Activated CD4-positive, alpha-beta T cell treated with anti-CD3 and anti-CD28 coated beads for 48 hours (primary cell): ENCODE data around the gene CENPP.

Source experiments
- DNase-seq: peaks from one replicate; pipeline ENCODE4 v3.0.0-alpha.2; 2020

The CENPP gene

DNA sequence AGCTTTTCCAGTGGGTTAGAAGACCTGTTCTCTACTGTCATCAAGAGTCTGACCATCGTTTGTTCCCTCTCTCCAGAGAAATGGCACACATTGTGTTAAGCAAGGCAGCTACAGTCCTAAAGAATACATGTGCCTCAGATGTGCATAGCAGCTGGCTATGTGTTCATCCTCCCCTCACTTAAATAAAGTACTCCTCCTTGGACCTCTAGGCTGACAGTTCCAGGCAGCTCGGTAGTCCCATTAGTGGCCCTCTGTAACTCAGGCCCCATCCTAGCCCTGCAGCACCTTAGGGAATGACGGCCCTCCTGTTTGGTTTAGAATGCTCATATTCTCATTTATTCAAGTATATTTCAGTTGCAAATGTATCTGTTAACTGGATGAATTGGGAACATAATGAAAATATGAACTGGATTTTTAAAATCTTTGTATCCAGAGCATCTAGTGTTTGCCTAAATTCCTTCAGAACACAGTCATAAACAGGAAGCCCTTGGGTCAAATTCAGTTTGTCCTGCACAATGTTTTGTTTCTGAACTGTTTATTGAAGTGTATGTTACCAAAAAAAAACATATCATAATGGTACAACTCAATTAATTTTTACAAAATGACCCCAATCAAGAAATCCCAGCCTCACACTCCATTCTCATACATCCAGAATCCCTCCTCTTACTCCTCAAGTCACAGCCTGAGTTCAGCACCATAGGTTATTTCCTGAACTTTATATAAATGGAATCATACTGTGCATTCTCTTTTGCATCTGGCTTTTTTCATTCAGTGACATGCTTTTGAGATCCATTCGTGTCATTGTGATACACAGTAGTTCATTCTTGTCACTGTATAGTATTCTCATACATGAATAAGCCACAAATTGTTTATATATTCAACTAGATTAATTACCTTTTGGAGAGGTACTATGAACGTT lies 158.1 kb downstream of the CENPP start:
- no peak for DNase-seq

DNA sequence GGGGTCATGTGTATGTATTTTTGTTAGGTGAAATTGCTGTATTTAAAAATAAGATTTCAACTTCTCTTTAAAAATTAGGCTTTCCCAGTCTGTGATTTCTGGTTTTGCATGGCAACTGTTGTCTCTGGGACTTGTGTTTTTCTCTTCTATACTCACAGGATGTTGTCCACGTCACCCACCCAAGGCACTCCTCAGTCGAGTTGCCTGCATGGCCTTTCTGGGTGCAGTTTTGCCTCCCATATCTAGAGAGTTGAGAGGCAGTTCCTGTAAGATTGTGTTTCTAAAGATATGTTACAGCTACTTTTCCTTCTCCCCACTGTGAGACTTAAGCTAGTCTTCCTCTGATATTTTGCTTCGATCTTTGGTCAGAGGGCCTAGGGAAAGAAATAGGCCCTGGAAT lies 158.8 kb downstream of the CENPP start:
- no peak for DNase-seq

DNA sequence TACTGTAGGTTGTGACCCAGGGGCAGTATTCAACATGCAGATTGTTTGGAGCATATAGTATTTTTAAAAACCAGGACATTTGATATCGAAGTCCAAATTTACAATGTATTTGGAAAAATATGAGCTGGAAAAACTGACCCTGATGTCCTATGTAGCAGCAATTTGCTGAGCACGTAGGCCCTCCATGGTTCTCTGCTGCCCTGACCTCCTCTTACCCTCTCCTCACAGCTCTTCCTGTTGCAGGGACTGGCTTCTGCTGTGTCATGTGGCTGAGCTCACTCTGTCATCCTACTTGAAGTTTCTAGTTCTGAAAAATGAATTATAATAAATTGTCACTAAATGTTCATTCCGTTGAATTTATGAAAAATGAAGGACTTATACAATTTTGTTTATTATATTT lies 160.6 kb downstream of the CENPP start:
- no peak for DNase-seq

GRCh38 chr9:92488681-92489550 lies 163.2 kb downstream of the CENPP start:
- DNase-seq: no peak

DNA sequence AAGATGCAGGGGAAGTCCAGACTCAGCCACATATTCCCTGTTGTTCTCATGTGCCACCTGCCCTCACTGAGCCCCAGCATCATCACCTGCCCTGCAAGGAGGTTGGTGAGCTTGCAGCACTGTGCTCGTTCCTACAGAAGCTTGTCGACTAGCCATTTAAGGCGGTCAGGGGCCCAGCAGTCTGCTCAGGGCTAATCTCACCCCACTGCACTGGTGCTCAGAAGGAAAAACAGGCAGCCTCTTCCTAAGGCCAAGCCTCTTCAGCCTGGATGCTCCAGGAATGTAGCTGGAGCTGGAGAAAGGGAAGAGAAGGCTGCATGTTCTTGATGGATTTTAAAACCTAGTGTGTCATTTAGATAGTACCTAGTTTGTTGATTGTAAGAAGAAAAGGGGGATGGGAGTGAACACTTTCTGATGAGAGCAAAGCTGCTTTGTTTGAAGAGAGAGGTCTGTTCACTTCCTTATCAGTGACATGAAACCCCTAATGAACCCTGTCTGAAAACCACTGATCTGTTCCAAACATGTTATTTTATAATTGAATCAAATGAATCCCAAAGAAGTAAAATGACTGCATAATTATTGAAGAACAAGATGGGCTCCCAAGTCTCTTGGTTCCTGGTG lies 167.1 kb downstream of the CENPP start:
- DNase-seq: no peak

- DNase-seq: no peak
Observed at GRCh38 chr9:92493749-92494387, 168.1 kb downstream of the CENPP start.

DNA sequence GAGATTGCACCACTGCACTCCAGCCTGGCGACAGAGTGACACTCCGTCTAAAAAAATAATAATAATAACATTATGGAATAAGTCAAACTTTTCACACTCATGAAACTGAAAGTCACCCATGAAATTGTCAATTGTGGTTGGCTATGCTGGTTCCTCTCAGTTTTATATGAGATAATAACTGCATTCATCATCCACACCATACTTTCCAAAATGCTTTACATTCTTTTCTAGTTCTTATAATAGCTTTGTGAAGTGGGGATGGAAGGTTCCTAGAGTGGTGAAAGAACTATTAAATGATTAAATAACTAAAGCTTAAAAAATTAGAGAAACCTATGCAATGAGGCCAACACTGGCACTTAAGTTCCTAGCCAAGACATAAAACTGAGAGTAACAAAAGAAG lies 169.1 kb downstream of the CENPP start:
- no peak for DNase-seq

DNA sequence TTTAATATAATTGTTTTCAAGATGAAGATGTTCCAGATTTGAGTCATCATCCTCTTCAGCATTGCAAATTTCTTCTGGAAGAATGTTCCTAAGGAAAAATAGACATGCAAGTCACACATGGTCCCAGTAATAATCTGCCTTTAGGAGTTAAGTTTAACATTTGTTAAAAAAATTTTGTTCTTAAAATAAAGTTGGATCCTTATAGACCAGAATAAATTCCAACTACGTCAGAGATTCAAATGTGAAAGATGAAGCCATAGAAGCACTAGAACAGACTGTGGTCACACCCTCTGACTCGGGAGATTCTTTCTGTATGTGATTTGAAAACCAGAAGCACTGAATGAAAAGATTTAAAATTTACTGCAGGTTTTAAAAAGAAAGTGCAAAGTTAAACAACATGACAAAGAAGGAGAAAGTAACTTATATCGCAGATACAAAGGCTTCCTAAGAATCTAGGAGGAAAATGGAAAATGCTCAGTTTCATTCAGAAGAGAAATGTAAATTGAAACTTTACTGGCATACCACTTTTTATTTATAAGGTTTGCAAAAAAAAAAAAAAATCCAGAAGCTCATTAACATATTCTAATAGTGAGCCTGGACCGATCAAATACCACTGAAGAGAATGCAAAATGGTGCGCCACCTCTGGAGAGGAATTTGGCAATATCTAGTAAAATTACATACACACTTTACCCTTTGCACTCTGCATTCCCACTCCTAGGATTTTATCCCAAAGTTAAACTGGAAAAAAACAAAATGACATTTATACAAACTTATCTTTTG lies 170.8 kb downstream of the CENPP start:
- no peak for DNase-seq

GRCh38 chr9:92499701-92500100 lies 173.9 kb downstream of the CENPP start:
- DNase-seq: no peak

GRCh38 chr9:92500725-92501124 lies 175.0 kb downstream of the CENPP start:
- DNase-seq: no peak

DNA sequence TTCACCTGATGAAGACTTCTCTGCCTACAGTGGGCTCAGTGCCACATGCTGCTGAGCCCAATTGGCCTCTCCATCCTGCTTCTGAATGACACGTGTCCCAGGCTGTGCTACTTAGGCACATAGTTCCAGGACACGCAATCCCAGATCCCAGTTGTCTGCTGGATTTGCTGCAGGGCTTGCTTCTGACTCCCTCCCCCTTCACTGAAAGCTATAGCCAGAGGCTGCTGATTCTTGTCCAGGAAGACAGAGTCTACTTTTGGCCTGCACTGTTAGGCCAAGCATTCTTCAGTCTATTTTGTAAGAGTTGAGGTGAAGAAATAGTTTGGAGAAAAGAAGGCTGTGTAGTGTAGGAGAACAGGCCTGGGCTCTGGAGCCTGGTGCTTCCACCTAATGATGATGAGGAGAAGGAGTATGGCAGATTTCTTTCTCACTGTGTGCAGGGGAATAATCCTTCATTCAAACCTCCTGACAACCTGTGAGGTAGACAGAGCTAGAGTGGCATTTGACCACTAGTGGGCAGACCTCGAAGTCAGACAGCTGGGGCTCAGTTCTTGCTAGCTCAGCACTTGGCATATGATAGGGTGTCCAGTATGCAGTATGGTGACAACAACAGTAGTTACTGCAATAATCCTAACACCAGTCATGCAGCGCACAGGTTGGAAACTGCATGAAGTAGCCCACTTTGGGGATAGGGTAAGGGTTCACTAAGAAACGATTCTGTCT lies 176.1 kb downstream of the CENPP start:
- peak; percentile 20 for DNase-seq

DNA sequence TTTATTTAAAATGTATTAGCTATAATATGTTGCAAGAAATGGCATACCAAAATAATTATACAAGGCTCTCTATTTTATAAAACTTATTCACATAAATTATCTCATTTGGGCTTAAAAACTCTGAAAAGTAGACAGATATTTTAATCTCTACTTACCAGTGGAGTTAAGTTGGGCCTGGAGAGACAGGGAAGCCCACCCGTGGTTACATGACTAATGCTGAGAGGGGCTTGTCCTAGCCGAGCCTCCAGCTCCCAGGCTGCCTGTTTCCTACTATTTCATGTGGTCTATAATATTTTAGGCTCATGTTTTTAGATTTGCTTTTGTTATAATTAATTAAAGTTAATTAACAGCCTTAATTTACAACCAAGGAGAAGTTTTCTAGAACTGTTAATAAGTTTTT lies 177.4 kb downstream of the CENPP start:
- no peak for DNase-seq

- no peak for DNase-seq
Observed at GRCh38 chr9:92504881-92505280, 179.1 kb downstream of the CENPP start.

DNA sequence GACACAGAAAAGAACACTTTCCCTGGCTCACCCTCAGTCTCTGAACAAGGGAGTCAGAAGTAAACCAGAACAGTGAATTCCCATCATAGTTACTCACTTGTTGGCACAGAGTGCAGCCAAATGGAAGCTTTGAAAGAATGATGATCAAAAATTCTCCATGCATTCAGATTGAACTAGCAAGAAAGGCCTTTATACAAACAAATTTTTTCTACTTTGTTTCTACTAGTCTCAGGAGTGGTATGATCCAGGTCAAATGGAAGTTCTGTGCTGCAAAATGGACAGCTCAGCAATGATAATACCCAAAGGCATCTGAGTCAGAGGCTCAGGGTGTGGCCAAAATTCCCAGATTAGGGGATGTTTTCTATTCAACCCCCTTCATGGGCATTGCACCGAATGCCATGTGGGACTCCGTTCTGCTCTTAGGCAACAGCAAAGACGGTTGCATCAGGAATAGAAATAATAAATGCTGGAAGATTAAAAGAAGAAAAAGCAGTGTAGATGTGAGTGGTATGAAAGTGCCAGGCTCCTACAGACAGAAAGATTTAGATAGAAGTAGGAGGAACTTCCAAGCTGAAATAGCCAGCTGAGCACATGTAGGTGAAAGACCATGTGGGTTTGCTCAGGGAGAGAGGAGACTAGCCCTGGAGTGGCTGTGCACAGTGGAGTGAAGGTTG lies 180.6 kb downstream of the CENPP start:
- no peak for DNase-seq

GRCh38 chr9:92507005-92507404 lies 181.3 kb downstream of the CENPP start:
- no peak for DNase-seq

DNA sequence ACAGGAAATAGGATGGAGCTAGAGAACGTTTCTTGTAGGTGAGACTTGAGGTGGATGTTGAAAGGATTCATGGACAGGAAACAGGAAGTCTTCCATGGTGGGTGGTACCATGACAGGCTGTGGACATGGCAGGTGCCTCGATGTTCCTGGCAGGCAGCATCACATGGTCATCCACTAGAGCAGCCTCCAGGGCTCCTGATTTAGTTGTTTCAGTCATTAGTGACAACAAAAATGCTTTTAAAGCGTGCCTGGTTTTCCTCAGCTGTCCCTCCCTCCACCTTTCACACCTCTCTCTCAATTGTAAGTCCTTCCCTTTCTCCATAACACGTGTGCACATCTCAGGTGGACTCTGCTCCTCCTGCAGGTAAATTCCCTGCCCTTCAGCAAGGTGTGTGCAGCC lies 181.7 kb downstream of the CENPP start:
- DNase-seq: no peak

GRCh38 chr9:92508018-92508820 lies 182.5 kb downstream of the CENPP start:
- DNase-seq: no peak

DNA sequence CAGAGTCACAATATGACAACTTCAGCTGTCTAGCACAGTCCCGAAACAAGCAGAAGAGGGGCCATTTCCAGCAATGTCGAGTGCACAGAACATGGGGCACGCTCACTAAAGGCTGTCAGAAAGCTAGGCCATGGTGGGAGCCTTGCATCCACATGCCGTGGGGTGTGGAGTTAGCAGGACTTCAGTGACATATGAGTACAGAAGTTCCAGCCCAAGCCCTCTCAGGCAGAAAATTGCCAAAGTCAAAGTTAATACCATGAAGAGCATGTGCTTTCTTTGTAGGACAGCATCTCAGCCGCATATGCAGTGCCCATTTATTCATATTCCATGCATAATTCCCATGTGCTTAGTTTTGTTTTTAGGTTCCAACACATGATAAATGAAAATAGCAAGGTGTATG lies 183.3 kb downstream of the CENPP start:
- no peak for DNase-seq

GRCh38 chr9:92510747-92511146 lies 185.0 kb downstream of the CENPP start:
- DNase-seq: no peak

DNA sequence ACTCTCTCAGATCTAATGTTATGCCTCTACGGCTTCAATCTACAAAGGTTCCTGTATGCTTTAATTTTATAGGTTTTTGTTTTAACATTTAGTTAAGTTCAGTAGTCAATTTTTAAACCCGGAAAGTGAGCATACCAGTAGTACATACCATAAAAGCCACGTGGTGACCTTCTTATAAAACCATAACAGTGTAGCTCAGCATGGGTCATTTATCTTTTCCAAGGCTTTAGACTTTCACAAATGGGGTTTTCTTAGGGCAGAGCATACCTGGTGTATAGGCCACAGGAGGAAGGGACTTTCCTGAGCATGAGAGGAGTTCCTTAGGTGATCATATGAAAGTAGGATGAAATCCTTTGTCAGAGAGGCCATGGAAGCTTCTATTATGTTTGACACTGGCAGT lies 186.9 kb downstream of the CENPP start:
- no peak for DNase-seq
